Endothelial cell of coronary artery (primary cell): ENCODE results near the gene SEZ6L. TPM values are rescaled to one million over a fixed set of nuclear protein-coding genes. Genes with fewer than 3 reads are reported as not detected.

Experiments used
- total RNA-seq: library from RNA; depleted of rRNA; stranded (reverse); fragments of >200 nt; gene quantifications from 2 replicates; pipeline ENCODE4 v1.2.3, GENCODE V29; 2014

The SEZ6L gene
- total RNA-seq: not detected in 2 replicates

GRCh38 chr22:26169315-26170111, at the start of gene SEZ6L:
Gene SEZ6L, plus strand, starts transcription at chr22:26169462. Its CDS starts 208 bp downstream, at chr22:26169670.

GRCh38 chr22:26428515-26429457, 259.5 kb downstream of the SEZ6L start, which contains the start of gene ASPHD2:
Gene ASPHD2, plus strand, starts transcription at chr22:26429260. Its CDS starts 4,356 bp downstream, at chr22:26433616.

